GM19023 (cell line): Measurements from ENCODE around the gene WAC.

Source experiments
- ATAC-seq: cut with Tn5 transposase; IDR thresholded peaks from one replicate; pipeline ENCODE4 v1.9.1; 2021; ENCODE audit warnings: mild to moderate bottlenecking, moderate library complexity; ENCODE audit not compliant: unreplicated experiment

The WAC gene

GRCh38 chr10:28523725-28524252 lies 9.1 kb upstream of the WAC start:
- ATAC-seq: no peak

DNA sequence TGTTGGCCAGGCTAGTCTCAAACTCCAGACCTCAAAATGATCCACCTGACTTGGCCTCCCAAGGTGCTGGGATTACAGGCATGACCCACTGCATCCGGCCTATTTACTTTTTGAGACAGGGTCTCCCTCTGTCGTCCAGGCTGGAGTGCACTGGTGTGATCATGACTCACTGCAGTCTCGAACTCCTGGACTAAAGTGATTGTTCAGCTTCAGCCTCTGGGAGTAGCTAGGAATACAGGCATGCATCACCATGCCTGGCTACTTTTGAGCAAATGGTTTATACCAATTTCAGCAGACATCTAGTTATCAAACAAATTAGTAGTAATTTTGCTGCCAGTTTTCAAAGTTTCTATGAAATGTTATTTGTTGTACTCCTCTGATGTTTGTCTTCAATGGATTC lies 2.2 kb upstream of the WAC start:
- no peak for ATAC-seq

- peak; percentile 2 for ATAC-seq
Measured at GRCh38 chr10:28533186-28533564, 257 bp downstream of the WAC start.

DNA sequence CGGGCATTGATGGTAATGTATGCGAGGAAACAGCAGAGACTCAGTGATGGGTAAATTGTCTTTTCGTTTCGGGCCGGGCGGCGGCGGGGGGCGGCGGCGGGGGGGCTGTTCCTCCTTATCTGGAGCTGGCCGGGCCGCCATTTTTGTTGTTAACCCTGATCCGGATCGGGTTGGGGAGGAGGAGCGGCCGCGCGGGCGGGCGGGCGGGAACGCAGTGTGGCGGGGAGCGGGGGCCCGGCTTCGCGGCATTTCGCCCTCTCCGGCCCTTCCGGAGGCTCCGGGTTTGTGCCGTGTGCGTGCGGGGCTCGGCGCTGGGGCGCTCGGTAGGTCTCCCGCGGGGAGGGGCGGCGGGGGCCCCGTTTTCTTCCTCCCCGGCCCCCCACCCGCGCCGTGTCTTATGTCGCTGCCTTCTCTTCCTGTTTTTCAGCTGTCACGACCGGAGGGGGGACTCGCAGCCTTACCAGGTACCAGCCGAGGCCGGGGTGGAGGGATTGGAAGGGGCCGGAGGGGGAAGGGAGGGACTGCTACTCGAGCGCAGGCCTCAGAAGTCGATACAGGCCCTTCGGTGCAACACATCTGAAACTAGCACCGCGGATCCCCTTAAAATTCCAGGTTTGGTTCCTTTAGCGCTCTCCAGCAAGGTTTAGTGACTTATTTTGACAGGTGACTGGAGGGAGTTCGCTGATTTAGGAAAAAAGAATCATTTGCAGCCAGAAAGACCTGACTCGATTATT lies 820 bp downstream of the WAC start:
- peak; percentile 16 for ATAC-seq

- no peak for ATAC-seq
Measured at GRCh38 chr10:28535846-28536245, 2.9 kb downstream of the WAC start.

GRCh38 chr10:28538595-28538994 lies 5.7 kb downstream of the WAC start:
- no peak for ATAC-seq

GRCh38 chr10:28540145-28540544 lies 7.2 kb downstream of the WAC start:
- ATAC-seq: no peak

DNA sequence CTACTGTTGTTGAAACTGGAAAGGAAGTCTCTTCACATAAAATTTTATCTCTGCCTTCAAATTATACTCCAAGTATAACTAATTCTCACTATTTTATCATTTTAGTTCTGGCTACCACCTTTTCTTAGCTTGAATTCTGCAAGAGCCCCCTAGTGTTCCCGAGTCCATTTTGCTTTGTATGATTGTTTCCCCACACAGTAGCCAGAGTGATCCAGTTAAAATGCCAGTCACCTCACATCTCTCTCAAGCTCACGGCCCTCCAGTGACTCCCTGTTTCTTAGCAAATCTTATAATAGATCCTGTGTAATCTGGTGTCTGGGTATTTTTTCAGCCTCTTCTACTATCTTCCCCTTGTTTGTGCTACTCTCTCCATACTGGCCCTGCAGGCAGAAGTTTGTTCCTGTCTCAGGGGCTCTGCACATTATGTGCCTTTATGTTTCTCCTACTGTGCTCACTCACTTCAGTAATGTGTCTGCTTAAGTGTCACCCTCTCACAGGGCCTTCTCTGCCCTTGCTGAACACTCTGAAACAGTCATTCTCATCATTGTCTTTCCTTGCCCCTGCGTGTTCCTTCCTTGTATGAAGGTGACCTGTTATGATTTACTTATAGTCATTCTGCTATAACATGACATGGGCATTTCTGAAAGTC lies 8.9 kb downstream of the WAC start:
- no peak for ATAC-seq

DNA sequence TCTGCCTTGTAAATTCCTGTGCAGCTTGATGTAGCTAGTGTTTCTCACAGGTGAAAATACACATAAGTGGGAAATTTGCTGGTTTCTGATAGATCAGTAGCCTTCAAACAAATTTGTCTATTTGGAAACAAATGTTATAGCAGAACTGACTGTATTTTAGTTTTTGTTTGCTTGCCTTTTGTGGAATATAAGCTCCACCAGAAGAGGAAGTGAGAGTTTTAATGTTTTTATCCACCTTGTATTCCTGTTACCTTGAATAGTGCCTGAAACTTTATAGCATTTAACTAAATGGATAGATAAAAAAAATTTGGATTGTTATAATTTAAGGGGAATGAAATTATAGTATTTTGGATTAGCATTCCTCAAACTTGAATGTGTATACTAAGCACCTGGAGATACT lies 9.8 kb downstream of the WAC start:
- ATAC-seq: no peak

DNA sequence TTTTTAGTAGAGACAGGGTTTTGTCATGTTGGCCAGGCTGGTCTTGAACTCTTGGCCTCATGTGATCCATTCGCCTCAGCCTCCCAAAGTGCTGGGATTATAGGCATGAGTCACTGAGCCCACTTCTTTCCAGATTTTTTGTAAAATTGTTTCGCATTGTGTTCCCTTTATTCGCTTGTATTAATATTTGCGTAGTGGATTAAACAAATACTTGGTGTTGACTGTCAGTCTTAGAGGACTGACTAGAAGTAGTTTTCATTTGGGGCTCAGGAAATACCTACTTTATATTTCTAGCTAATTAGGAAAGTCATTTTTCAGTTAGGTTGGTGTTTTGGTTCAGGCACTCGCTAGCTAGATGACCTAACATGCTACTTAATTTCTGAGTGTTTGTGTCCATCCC lies 11.1 kb downstream of the WAC start:
- no peak for ATAC-seq

DNA sequence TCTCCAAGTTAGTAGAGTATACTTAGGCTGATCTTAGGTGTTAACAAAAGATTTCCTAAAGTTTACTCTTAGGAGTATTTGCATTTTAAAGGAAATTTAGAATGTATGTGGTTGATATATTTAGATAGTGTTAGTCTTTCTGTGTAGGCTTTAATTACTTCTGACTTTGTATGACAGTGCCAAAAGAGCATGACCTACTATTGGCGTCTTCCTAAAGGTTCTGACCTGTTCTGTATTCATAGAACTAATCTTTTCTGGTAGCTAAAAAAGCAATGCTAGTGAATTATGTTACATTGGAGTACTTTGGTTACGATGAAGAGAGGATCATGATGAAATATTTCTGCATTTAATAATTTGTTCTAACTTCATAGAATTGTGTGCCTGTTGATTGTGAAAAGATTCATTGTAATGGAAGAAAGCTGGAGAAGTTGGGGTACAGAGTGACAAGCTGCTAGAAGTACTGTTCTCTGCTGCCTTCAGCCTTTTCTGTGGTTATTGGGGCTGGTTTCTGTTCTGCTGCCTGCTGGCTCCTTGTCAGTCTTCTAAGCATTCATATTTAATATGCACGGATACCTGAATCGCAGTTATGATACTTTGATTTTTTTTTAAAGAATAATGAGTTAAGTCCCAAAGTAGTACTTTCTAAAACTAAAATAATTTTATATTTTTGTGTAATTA lies 13.2 kb downstream of the WAC start:
- ATAC-seq: no peak

- no peak for ATAC-seq
Measured at GRCh38 chr10:28548781-28549498, 16.0 kb downstream of the WAC start.

GRCh38 chr10:28551086-28551485 lies 18.2 kb downstream of the WAC start:
- ATAC-seq: no peak

- ATAC-seq: no peak
Measured at GRCh38 chr10:28552775-28553174, 19.9 kb downstream of the WAC start.

DNA sequence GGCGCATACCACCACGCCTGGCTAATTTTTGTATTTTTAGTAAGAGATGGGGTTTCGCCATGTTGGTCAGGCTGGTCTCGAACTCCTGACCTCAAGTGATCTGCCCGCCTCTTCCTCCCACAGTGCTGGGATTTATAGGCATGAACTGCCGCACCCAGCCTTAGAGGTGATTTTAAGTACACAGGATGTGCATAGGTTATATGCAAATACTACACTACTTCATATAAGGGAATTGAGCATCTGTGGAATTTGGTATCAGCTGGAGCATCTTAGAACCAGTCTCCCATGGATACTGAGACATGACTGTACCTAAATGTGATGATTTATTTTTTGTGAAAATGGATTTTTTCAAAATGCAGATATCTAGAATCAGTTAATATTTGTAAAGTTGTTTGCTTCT lies 21.1 kb downstream of the WAC start:
- ATAC-seq: no peak

GRCh38 chr10:28554952-28555351 lies 22.0 kb downstream of the WAC start:
- ATAC-seq: no peak

- no peak for ATAC-seq
Measured at GRCh38 chr10:28555358-28555757, 22.4 kb downstream of the WAC start.

- ATAC-seq: no peak
Measured at GRCh38 chr10:28556142-28556541, 23.2 kb downstream of the WAC start.

DNA sequence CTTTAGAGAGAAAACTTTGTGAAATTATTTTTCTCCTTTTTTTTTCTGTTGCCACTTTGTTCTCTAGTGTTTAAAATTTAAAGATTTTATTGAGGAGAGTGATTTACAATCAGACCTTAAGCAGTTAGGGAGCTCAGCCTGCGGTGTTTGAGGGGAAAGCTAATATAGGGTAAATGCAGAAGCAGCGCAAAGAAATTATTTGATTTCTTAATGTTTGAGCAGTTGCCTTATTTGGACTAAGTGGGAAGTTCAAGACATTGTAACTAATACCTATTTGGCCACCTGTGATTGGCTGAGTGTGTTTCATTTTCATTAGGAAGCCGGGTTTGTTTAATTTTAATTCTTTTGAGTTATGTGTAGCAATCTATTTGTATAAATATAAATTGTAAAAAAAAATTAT lies 25.3 kb downstream of the WAC start:
- ATAC-seq: no peak

GRCh38 chr10:28558923-28559508 lies 26.1 kb downstream of the WAC start:
- ATAC-seq: no peak

- no peak for ATAC-seq
Measured at GRCh38 chr10:28559618-28560017, 26.7 kb downstream of the WAC start.
